GM21723 (cell line): Measurements from ENCODE around the gene TWIST2.

Source experiments
- ATAC-seq: cut with Tn5 transposase; IDR thresholded peaks from one replicate; pipeline ENCODE4 v1.9.1; 2021; ENCODE audit warnings: mild to moderate bottlenecking, moderate library complexity; ENCODE audit not compliant: unreplicated experiment

Gene TWIST2

GRCh38 chr2:238847841-238848690 lies at the start of gene TWIST2:
Gene TWIST2 (plus strand): TSS chr2:238848085. CDS start chr2:238848216, 131 bp downstream.
- ATAC-seq = no peak

GRCh38 chr2:238801791-238802190 lies 46.1 kb upstream of the TWIST2 start:
- no peak for ATAC-seq

GRCh38 chr2:238802957-238803356 lies 44.9 kb upstream of the TWIST2 start:
- ATAC-seq = no peak

DNA sequence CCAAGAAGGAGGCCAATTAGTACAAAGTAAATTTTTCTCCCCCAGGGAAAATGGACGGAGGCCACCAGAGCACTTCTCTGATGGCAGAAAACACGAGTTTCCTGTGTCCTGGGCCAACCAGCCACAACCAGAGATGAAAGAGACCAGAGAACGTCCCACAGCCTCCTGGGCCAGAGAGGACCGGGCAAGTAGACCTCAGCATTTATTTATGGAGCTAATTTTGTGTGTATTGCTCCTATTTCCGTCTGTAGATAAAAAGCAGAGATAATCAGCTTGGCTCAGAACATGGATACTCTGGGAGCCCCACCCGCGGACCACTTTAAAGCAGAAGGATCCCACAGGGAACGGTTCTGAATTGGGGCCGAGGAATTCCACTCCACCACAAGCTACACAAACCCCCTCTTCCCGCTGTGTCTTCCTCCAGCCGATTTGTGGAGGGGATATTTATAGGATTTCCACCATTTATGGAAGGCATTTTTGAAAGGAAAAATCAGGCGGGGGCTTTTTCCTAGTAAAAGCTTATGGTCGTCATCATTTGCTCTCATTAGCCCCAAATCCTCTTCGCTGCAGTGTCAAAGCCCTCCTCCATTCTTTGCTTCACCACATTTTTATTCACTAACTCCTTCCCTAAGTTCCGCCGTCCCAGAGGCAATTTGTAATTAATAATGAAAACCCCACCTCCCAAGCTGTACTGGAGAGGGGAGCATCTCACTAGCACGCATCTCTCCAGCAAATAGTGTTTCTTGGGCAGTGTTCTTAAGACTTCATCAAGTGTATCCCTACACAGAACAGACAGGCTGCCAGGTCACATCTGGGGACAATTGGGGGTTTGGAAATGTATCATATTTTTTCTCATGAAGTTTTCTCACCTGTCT lies 43.7 kb upstream of the TWIST2 start:
- no peak for ATAC-seq

DNA sequence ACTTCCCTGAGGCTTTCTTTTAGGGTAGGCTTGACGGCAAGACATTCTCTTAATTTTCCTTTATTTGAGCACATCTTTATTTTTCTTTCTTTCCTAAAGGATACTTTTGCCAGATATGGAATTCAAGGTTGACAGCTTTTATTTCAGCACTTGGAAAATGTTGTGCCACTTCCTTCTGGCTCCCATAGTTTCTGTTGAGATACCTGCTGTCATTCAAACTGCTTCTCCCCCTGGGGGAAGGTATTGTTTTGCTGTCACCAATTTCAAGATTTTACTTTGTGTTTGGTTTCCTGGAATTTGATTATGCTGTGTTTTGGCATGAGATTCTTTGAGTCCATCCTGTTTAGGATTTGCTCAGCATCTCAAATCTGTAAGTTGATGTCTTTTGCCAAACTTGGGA lies 39.1 kb upstream of the TWIST2 start:
- ATAC-seq = no peak

- no peak for ATAC-seq
Observed at GRCh38 chr2:238810321-238810720, 37.6 kb upstream of the TWIST2 start.

DNA sequence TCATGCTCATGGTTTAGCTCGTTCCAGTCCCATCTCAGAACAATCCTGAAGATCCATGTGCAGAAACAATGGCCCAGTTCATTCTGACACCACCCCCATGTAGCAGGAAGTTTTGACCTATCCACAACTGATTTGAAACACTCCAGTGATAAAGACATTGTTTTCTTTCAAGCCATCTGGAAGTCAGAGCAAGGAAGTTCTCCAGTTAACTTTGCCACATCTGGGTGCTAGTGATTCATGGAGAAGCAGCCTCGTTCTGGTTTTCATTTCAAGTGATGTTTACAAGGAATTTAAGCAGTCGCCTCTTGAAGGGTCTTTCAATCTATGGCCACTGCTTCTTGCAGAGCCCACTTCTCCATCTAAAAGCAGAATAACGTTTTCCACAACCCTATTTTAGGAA lies 36.6 kb upstream of the TWIST2 start:
- no peak for ATAC-seq

- no peak for ATAC-seq
Observed at GRCh38 chr2:238811759-238812158, 36.1 kb upstream of the TWIST2 start.

DNA sequence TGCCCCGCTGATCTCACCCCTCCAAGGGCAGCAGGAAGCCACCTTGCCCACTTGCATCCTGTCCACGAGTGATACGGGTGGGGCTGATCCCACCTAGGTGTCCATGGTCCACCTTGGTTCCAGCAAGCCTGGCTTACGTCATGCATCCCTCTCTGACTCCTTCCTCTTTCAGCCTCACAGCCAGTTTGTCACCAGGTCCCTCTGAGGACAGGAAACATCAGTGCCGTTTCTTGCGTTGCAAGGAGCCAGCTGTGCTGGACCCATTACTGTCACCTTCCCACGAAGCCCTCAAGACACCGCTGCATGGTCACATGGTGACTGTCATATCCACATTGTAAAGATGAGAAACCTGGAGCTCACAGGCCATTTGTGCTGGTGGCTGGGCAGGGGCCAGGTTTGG lies 34.8 kb upstream of the TWIST2 start:
- ATAC-seq = no peak

DNA sequence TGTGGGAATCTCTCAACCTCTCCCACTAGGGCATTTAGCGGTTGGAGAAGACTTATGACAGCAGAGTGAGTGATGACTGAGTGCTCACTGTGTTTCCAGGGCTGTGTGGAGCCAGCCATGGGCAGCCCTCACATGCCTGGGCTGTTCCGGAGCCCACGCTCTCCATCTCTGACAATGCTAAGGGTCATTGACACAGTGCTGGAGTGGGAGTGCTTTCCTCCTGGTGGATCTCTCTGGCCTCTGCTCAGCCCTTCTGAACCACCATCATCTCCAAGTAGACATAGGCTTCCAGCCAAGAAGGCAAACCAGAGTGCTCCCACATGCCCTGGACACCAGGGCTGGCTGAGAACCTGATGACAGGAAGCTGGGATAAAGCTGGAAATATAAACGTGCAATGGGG lies 33.1 kb upstream of the TWIST2 start:
- no peak for ATAC-seq

- no peak for ATAC-seq
Observed at GRCh38 chr2:238816291-238816690, 31.6 kb upstream of the TWIST2 start.

DNA sequence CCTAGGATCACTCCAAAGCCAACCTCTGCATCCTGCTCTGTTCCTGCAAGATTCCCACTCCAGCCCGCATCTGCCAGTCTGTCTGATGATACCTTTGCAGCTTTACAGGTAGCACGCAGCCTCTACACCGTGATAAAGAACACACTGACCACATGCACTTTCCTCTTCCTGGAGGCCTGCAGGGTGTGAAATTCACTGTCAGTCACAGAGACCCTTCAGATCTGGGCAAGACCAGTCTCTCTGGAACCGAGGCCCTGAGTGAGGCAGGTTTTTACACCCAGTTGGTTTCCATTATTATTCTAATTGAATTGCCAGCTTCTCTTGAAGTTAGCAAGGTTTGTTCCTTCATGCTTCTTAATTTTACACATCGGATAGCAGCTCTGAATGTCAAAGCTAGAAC lies 30.5 kb upstream of the TWIST2 start:
- no peak for ATAC-seq

DNA sequence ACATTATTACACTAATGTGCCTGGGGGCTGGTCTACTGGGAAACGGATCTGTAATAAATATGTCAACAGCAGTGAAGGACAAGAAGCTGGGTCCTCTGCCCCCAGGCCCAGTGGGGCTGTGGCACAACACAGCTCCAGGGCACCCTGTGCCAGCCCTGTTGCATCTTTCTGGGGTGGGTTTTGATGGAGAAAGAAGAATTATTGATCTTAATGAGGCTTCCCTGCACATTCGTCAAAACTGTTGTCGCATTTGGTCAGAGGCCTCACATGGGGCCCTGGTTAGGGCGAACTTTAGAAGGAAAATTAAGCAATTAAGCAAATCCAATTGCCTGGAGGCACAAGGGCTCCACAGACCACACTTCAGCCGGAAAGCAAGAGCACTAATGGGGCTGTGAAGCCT lies 30.0 kb upstream of the TWIST2 start:
- ATAC-seq = no peak

DNA sequence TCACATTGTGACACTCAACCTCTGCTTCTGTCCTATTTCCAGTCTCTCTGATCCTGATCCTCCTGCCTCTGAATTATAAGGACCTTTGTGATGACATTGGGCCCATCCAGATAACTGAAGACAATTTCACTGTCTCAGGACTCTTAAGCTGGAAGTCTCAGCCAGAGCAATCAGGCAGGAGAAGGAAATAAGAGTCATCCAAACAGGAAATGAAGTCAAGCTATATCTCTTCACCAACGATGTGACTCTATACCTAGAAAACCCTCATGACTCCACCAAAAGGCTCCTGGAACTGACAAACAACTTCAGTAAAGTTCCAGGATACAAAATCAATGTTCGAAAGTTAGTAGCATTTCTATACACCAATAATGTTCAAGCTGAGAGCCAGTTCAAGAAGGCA lies 29.3 kb upstream of the TWIST2 start:
- ATAC-seq = no peak

DNA sequence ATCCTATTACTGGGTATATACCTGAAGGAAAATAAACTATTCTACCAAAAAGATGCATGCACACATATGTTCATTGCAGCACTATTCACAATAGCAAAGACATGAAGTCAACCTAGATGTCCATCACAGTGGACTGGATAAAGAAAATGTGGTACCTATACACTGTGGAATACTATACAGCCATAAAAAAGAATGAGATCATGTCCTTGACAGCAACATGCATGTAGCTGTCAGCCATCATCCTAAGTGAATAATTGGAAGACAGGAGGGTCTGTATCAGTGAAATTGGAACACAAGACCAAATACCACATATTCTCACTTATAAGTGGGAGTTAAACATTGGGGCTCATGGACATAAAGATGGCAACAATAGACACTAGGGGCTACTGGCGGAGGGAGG lies 27.7 kb upstream of the TWIST2 start:
- no peak for ATAC-seq

DNA sequence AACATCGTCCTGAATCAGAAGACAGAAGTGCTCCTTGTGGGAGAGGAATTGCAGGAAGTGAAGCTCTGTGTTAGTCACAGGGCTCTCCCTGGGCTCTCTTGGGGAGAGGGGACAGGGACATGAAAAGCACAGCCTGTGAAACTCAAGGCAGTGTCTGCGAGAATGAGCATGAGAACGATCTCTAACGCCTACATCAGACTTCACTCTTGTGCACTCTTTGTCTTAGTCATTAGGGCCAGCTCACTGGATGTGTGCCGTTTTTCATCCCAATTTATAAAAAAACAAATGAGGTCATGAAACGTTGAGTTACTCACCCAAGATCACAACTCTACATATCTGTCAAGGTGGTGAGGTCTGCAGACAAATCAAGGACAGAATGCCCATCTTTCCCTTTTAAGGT lies 27.0 kb upstream of the TWIST2 start:
- ATAC-seq = no peak

DNA sequence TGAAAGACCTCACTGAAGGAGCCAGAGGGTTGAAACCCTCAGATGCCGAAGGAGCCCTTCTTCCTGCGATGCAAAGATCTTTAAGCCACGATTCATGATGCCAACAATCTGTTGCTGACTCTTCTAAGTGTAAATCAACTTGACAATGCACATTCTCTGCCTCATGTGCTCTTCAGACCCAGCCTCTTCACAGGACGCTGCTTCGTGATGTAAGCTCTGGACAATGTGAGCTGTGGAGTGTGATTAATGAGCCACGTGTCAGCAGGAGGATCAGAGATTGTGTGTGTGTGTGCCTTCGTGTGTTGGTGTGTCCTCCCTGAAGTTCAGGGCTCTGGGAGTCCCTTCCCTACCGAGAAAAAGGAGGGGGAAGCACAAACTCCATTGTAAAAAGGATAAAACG lies 26.5 kb upstream of the TWIST2 start:
- no peak for ATAC-seq

GRCh38 chr2:238821944-238822670 lies 25.8 kb upstream of the TWIST2 start:
- no peak for ATAC-seq

DNA sequence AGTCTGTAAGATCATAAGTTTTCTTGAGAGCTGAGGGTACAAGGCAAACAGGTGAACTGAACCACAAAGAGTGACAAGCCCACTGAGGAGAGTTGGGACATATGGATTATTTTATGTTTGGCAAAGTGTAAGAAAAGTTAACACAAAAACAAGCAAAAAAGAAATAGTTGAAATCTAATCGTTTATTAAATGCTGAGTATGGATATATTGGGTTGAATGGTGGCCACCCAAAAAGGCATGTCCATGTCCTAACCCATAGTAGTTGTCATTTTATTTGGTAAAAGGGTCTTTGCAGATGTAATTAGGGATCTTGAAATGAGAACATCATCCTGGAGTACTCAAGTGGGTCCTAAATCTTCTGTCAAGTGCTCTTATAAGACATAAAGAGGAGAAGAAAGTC lies 24.9 kb upstream of the TWIST2 start:
- ATAC-seq = no peak

DNA sequence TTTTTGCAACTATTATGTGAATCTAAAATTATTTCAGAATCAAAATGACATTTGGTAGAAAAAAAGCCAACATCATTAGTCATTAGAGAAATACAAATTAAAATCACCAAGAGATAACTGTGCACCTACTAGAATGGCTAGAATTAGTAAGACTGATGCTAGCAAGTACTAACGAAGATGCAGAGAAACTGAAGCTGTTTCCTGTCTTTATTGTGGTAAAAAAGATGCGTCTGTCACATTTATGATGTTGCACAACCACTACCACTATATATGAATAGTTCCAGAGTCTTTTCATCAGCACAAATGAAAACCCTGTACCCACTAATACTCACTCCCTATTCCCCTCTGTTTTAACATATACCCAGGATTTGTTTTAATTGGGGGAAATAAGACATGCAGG lies 16.7 kb upstream of the TWIST2 start:
- no peak for ATAC-seq

DNA sequence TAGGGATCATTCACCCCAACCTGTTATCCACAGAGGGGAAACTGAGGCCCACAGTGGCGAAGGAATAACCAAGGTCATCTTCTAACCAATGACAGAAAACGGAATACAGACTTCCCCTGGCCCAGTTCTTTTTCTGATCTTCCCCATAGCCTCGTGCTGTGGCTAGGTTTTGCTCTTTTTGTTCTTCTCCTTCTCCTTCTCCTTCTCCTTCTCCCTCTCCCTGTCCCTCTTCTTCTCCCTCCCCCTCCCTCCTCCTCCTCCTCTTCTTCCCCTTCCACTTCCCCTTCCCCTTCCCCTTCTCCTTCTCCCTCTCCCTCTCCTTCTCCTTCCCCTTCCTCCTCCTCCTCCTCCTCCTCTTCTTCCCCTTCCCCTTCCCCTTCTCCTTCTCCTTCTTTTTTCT lies 12.9 kb upstream of the TWIST2 start:
- no peak for ATAC-seq
